Calu3 (cell line): ENCODE measurements around the gene SFMBT1. TPM values are rescaled to one million over a fixed set of nuclear protein-coding genes. Genes with fewer than 3 reads are reported as not detected.
A peak's percentile ranks its signal among the peaks of the same experiment; 100 is the strongest.

Source experiments
- BruUV-seq: library from RNA; stranded (reverse); fragments of 400-500 nt; replicated peaks from 2 replicates; lab custom pipeline; 2021; lab: Mats Ljungman, UMichigan
- CTCF ChIA-PET: fragments of 300-600 bp; sonication (Branson Sonifier 250); formaldehyde crosslinking; loops from one replicate; lab custom pipeline; 2022; ENCODE audit warnings: antibody characterized with exemption; lab: Charles Lee
- DNase-seq: peaks from one replicate; pipeline ENCODE4 v3.0.0; 2022
- H3K27ac Mint-ChIP-seq: one replicate; pipeline ENCODE4 v1.8.0; 2022; ENCODE audit warnings: mixed read lengths; ENCODE audit not compliant: unreplicated experiment
- H3K27me3 Mint-ChIP-seq: one replicate; pipeline ENCODE4 v1.8.0; 2022; ENCODE audit warnings: mixed read lengths; ENCODE audit not compliant: unreplicated experiment
- H3K36me3 Mint-ChIP-seq: one replicate; pipeline ENCODE4 v1.8.0; 2022; ENCODE audit warnings: mild to moderate bottlenecking, moderate library complexity, mixed read lengths; ENCODE audit not compliant: insufficient read depth, unreplicated experiment
- H3K4me1 Mint-ChIP-seq: one replicate; pipeline ENCODE4 v1.8.0; 2022; ENCODE audit warnings: mild to moderate bottlenecking, low read depth, mixed read lengths; ENCODE audit not compliant: unreplicated experiment
- H3K4me3 Mint-ChIP-seq: one replicate; pipeline ENCODE4 v1.8.0; 2022; ENCODE audit warnings: mild to moderate bottlenecking, low read depth, moderate library complexity, mixed read lengths; ENCODE audit not compliant: unreplicated experiment
- H3K9me3 Mint-ChIP-seq: one replicate; pipeline ENCODE4 v1.8.0; 2022; ENCODE audit warnings: low read depth, mixed read lengths; ENCODE audit not compliant: unreplicated experiment
- CTCF ChIP-seq: fragments of 200-600 bp; IDR thresholded peaks from one replicate; pipeline ENCODE4 v1.8.0; 2022; ENCODE audit warnings: antibody characterized with exemption; ENCODE audit not compliant: unreplicated experiment
- intact Hi-C: fragments of 100-400 bp; cut with micrococcal nuclease; formaldehyde crosslinking; loops from one replicate; pipeline ENCODE4 v1.10.0; 2022; ENCODE audit not compliant: unreplicated experiment
- total RNA-seq: library from RNA; stranded (reverse); gene quantifications from 2 replicates; pipeline ENCODE4 v1.2.3, GENCODE V29; 2022

SFMBT1 gene
- total RNA-seq, 1 experiment from 2014 or later, result 36.6 TPM

- H3K9me3 Mint-ChIP-seq, result no peaks in the 10 kb centered on the region
- H3K27me3 Mint-ChIP-seq, result no peaks in the 10 kb centered on the region
- H3K4me1 Mint-ChIP-seq, result no peaks in the 10 kb centered on the region
- no TSS peak for BruUV-seq
- TF ChIP-seq CTCF, result no peak
- intact Hi-C loops, result no loop called here
- DNase-seq, result no peak
- peak overlapping the region; percentile 83 for H3K4me3 Mint-ChIP-seq
- peak overlapping the region; percentile 48 for H3K27ac Mint-ChIP-seq
- H3K36me3 Mint-ChIP-seq, result peaks cover 14% of the 10 kb centered on the region
- CTCF ChIA-PET, result no interaction called here
These were observed 149.3 kb downstream of the SFMBT1 start for GRCh38 chr3:52896613-52897012.

GRCh38 chr3:52896151-52896550 lies 149.7 kb downstream of the SFMBT1 start:
- no TSS peak for BruUV-seq
- peaks cover 14% of the 10 kb centered on the region for H3K36me3 Mint-ChIP-seq
- H3K4me3 Mint-ChIP-seq, result peak overlapping the region; percentile 83
- no peaks in the 10 kb centered on the region for H3K27me3 Mint-ChIP-seq
- peak overlapping the region; percentile 48 for H3K27ac Mint-ChIP-seq
- H3K9me3 Mint-ChIP-seq, result no peaks in the 10 kb centered on the region
- no peaks in the 10 kb centered on the region for H3K4me1 Mint-ChIP-seq
- CTCF ChIA-PET, result no interaction called here
- intact Hi-C loops, result no loop called here
- TF ChIP-seq CTCF, result no peak
- no peak for DNase-seq

DNA sequence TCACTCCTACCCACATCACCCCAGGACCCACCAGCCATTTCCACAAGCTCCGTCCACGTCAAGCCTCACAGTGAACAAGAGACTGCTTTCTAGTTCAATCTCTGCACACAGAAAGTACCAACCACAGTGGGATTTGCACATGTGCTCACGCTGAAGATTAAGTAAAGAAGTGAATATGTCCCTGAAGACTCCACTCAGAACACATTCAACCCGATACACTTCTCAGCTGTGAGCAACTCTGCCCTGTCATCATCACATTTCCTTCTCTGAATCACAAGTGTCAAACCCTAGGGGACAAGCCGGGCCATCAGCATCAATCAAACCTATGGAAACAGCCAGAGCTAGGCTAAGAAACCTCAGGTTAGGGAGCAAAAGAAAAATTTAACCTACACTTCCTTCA lies 150.5 kb downstream of the SFMBT1 start:
- H3K36me3 Mint-ChIP-seq, result peaks cover 9% of the 10 kb centered on the region
- no peak for TF ChIP-seq CTCF
- no TSS peak for BruUV-seq
- H3K4me3 Mint-ChIP-seq, result no peak overlapping the region
- CTCF ChIA-PET, result no interaction called here
- H3K4me1 Mint-ChIP-seq, result no peaks in the 10 kb centered on the region
- no peaks in the 10 kb centered on the region for H3K27me3 Mint-ChIP-seq
- no peaks in the 10 kb centered on the region for H3K9me3 Mint-ChIP-seq
- H3K27ac Mint-ChIP-seq, result no peak overlapping the region
- intact Hi-C loops, result no loop called here
- DNase-seq, result no peak

DNA sequence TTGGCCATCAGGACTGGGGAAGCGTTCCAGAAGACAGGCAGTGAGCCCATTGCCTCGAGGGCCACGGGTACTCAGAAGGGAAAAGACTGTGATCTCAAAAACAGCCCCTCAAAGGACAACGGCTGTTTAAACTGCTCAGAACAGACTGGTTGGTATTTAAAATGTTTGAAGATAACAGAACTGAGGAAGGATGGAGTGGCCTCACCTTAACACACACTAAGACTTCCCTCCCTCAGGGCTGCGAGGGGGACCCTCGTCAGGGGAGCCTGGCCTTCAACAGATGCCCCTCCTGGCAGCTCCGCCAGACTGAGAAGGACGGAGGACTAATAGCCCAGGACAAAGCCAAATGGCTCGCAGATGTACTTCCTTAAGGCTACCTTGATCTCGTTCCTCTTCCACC lies 151.1 kb downstream of the SFMBT1 start:
- DNase-seq, result no peak
- H3K27me3 Mint-ChIP-seq, result no peaks in the 10 kb centered on the region
- H3K9me3 Mint-ChIP-seq, result no peaks in the 10 kb centered on the region
- no peak for TF ChIP-seq CTCF
- intact Hi-C loops, result no loop called here
- H3K4me3 Mint-ChIP-seq, result no peak overlapping the region
- peaks cover 9% of the 10 kb centered on the region for H3K36me3 Mint-ChIP-seq
- BruUV-seq, result no TSS peak
- H3K27ac Mint-ChIP-seq, result no peak overlapping the region
- CTCF ChIA-PET, result no interaction called here
- no peaks in the 10 kb centered on the region for H3K4me1 Mint-ChIP-seq
